SK-N-SH (cell line): Measurements from ENCODE around the gene RAB17.

Experiments
- CTCF ChIP-seq: fragments of 200-600 bp; sonication (generic); IDR thresholded peaks from 2 replicates; pipeline ENCODE4 v1.6.1; 2017; ENCODE audit warnings: antibody characterized with exemption, mild to moderate bottlenecking, moderate library complexity
- MAX ChIP-seq: IDR thresholded peaks from 2 replicates; pipeline ENCODE4 v1.4.0; 2012; ENCODE audit warnings: low read depth
- MXI1 ChIP-seq: IDR thresholded peaks from 2 replicates; pipeline ENCODE4 v1.6.1; 2012; ENCODE audit warnings: mild to moderate bottlenecking, low read depth, low read length, improper control_type of control experiment
- NFIC ChIP-seq: IDR thresholded peaks from 2 replicates; pipeline ENCODE4 v1.4.0; 2012; ENCODE audit warnings: borderline replicate concordance
- POLR2AphosphoS5 ChIP-seq: IDR thresholded peaks from 2 replicates; pipeline ENCODE4 v1.6.1; 2012; ENCODE audit warnings: low read depth, low read length
- REST ChIP-seq: IDR thresholded peaks from 2 replicates; pipeline ENCODE4 v1.6.1; 2012; ENCODE audit warnings: mild to moderate bottlenecking, low read depth, low read length, moderate library complexity
- USF1 ChIP-seq: IDR thresholded peaks from 2 replicates; pipeline ENCODE4 v1.4.0; 2012; ENCODE audit warnings: low read depth, borderline replicate concordance
- ZBTB33 ChIP-seq: IDR thresholded peaks from 2 replicates; pipeline ENCODE4 v1.4.0; 2012; ENCODE audit warnings: low read depth, borderline replicate concordance

- TF ChIP-seq POLR2AphosphoS5: no peak
- TF ChIP-seq REST: no peak
- no peak for TF ChIP-seq CTCF
- no peak for TF ChIP-seq ZBTB33
- TF ChIP-seq USF1: no peak
- TF ChIP-seq NFIC: no peak
- no peak for TF ChIP-seq MXI1
- no peak for TF ChIP-seq MAX
These were observed 27.9 kb upstream of the RAB17 start for GRCh38 chr2:237618449-237618848.
